HG03378 (cell line): ENCODE measurements around the gene FOXR1.
A peak's percentile ranks its signal among the peaks of the same experiment; 100 is the strongest.
"Not testable (repeated sequence)": the region's sequence is repeated elsewhere in the genome, so short reads cannot be mapped to it uniquely, and the experiment has no call there.

Source experiments
- ATAC-seq: cut with Tn5 transposase; IDR thresholded peaks from one replicate; pipeline ENCODE4 v1.9.1; 2021; ENCODE audit warnings: mild to moderate bottlenecking, moderate library complexity; ENCODE audit not compliant: unreplicated experiment

Gene FOXR1

DNA sequence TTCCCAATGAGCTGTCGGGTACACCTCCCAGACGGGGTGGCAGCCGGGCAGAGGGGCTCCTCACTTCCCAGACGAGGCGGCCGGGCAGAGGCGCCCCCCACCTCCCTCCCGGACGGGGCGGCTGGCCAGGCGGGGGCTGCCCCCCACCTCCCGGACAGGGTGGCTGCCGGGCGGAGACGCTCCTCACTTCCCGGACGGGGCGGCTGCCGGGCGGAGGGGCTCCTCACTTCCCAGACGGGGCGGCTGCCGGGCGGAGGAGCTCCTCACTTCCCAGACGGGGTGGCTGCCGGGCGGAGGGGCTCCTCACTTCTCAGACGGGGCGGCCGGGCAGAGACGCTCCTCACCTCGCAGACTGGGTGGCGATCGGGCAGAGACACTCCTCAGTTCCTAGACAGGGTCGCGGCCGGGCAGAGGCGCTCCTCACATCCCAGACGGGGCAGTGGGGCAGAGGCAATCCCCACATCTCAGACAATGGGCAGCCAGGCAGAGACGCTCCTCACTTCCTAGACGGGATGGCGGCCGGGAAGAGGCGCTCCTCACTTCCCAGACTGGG, 20.0 kb downstream of the FOXR1 start:
- ATAC-seq: not testable (repeated sequence)

GRCh38 chr11:118996926-118997626, 25.5 kb downstream of the FOXR1 start:
- peak; percentile 20 for ATAC-seq

- peak; percentile 79 for ATAC-seq
These were observed 26.2 kb downstream of the FOXR1 start, which contains the start of gene CENATAC for GRCh38 chr11:118997627-118998387. Gene CENATAC (plus strand): TSS chr11:118998138. CDS start chr11:118998198, 60 bp downstream.

DNA sequence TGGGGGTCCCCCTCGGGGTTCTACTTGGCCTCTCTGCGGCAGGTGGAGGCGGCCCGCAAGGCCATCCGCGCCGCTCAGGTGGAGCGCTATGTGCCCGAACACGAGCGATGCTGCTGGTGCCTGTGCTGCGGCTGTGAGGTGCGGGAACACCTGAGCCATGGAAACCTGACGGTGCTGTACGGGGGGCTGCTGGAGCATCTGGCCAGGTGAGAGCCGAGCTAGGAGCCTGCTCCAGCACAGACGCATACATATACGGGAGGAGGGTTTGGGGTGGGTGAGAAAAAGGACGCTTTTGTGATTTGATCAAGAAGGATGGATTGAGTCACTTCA, 26.8 kb downstream of the FOXR1 start:
- ATAC-seq: no peak

GRCh38 chr11:118998822-118999221, 27.3 kb downstream of the FOXR1 start:
- ATAC-seq: no peak

DNA sequence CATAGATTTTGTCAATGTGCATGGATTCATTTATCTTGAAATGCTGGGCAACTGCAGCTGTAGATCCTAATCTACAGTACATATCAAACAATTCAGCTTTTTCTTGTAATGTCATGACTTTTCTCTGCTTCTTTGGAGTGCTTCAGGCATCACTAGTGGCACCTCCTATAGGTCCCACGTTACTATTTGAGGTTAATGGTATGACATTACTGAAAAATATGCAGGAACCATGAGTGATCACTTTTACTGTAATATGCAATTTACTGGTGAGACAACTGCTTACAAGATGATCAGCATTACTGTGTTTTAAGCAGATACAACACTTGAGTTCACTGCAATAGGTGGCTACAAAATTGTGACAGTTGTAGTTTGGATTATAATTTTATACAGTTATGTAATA, 29.3 kb downstream of the FOXR1 start:
- no peak for ATAC-seq

- ATAC-seq: no peak
These were observed 35.1 kb downstream of the FOXR1 start for GRCh38 chr11:119006656-119007055.

DNA sequence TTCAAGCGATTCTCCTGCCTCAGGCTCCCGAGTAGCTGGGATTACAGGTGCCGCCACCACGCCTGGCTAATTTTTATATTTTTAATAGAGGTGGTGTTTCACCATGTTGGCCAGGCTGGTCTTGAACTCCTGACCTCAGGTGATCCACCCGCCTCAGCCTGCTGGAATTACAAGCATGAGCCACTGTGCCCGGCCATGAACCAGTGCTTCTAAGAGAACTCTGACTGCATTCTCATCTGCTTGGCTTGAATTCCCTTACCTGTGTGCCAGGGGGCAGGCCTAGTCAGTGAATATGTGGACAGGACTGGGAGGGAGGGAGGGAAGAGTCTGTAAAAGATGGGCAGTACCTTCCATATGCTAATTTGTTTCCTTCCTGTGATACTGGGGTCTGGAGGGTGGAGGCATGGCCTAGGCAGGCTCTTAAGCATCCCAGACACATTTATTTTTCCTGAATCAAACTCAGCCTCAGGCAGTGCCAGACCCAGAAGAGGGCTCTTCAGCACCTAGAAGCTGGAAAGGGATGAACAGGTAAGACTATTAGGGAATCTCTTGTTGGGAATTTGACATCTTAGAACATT, 40.0 kb downstream of the FOXR1 start:
- ATAC-seq: no peak

GRCh38 chr11:119012629-119013170, 41.1 kb downstream of the FOXR1 start:
- ATAC-seq: no peak

DNA sequence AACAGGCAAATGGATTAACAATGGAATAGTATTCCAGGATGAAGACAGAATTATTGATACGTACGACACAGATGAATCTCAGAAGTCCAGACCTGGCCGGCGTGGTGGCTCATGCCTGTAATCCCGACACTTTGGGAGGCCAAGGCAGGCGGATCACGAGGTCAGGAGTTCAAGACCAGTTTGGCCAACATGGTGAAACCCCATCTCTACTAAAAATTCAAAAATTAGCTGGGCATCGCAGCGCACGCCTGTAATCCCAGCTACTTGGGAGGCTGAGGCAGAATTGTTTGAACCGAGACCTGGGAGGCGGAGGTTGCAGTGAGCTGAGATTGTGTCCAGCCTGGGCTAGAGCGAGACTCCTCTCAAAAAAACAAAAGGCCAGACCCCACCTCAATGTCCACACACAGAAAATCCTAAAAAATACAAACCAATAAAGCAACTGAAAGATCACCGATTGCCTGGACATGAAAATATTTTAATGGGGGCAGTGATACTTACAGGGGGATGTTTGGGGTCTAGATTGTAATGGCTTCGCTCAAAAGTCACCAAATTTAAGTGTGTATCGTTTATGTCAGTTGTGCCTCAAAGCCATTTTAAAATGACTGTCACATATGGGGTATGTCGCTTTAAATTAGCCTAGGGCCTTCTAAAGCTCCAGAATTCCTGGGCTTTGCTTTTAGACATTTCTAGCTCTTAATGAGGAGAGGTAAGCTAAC, 42.8 kb downstream of the FOXR1 start:
- ATAC-seq: no peak

GRCh38 chr11:119015054-119015611, 43.6 kb downstream of the FOXR1 start:
- no peak for ATAC-seq

GRCh38 chr11:119016216-119017009, 44.9 kb downstream of the FOXR1 start:
- ATAC-seq: no peak

GRCh38 chr11:119017377-119017776, 45.8 kb downstream of the FOXR1 start:
- not testable (repeated sequence) for ATAC-seq

GRCh38 chr11:119018074-119018938, 46.7 kb downstream of the FOXR1 start, which contains the start of the genes RPS25 and TRAPPC4:
Gene RPS25 (minus strand): TSS chr11:119018343. CDS start chr11:119018284, 59 bp downstream.
Gene TRAPPC4 (plus strand): TSS chr11:119018766. CDS start chr11:119018796, 30 bp downstream.
- ATAC-seq: peak; percentile 74

DNA sequence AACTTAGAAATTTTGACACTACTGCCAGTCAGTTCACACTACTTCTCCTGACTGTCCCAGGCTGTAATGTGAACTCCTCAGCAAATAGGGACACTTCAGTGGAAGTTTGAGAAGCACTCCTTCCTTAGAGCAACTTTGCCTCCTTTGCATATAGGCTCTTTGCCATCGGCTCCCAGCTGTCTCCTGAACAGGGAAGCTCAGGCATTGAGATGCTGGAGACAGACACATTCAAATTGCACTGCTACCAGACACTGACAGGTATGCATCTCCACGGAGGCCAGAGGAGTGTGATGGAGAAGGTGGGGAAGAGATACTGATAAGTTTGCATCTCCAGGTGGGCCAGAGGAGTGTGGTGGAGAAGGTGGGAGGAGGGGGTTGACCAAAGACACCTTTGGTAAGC, 48.4 kb downstream of the FOXR1 start:
- no peak for ATAC-seq

GRCh38 chr11:119021631-119022030, 50.1 kb downstream of the FOXR1 start:
- no peak for ATAC-seq

GRCh38 chr11:119023741-119024140, 52.2 kb downstream of the FOXR1 start:
- ATAC-seq: no peak

GRCh38 chr11:119024430-119025098, 53.0 kb downstream of the FOXR1 start:
- no peak for ATAC-seq
